ENCODE measurements around the gene CCDC124.
"Not testable (repeated sequence)": the region's sequence is repeated elsewhere in the genome, so short reads cannot be mapped to it uniquely, and the experiment has no call there.

Gene CCDC124

DNA sequence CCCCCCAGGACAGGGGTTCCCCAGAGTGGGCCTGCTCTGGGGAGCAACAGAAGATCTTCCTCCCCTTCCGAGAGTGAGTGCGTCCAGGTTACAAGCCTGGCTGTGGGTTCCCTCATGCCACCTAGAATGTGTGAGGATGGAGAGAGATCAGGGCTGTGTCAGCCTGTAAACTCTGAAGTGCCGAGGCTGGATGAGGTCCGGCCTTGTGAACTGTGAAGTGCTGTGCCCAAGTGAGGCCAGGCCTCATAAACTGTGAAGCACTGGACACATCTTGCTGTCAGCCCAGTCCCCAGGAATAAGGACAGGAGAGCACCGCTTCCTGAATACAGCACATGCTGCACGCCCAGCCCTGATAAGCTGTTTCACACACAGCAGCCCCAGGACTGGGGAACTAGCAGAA, 41.7 kb downstream of the CCDC124 start:
- Histone ChIP-seq H3K9ac (ENCODE audit: low read length) (no peak overlapping the region), H3K27ac (ENCODE audit: low read depth, low read length) (no peak overlapping the region), H3K27me3 (ENCODE audit: control insufficient read depth in 1 of 2, insufficient read depth in 2 of 2, low read length in 2 of 2) (no peaks in the 10 kb centered on the region), H3K4me3 (ENCODE audit: low read depth in 1 of 2, low read length in 2 of 2) (no peak overlapping the region), H3K4me1 (ENCODE audit: insufficient read depth, low read length) (no peaks in the 10 kb centered on the region), H3K9me3 (ENCODE audit: low read length) (no peaks in the 10 kb centered on the region), H3K36me3 (ENCODE audit: insufficient read depth, low read length) (no peaks in the 10 kb centered on the region)

DNA sequence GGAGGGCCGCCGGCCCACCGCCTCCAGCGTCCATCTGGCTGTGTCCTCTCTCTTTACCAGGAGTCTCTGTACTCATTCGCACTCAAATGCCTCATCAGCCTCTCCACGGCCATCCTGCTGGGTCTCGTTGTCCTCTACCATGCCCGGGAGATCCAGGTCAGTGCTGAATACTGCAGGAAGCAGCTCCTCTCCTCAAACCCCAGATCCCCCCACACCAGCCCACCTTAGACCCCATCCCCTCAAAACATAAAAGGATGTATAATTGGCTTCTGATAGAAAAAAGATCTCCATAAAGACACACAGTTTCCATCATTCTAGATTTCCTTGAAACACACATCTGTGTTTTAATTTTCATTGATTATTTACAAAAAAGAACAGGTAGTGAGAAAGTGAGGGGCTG, 42.2 kb downstream of the CCDC124 start:
- Histone ChIP-seq H3K9ac (ENCODE audit: low read length) (no peak overlapping the region), H3K27ac (ENCODE audit: low read depth, low read length) (no peak overlapping the region), H3K27me3 (ENCODE audit: control insufficient read depth in 1 of 2, insufficient read depth in 2 of 2, low read length in 2 of 2) (no peaks in the 10 kb centered on the region), H3K9me3 (ENCODE audit: low read length) (no peaks in the 10 kb centered on the region), H3K4me1 (ENCODE audit: insufficient read depth, low read length) (no peaks in the 10 kb centered on the region), H3K36me3 (ENCODE audit: insufficient read depth, low read length) (no peaks in the 10 kb centered on the region), H3K4me3 (ENCODE audit: low read depth in 1 of 2, low read length in 2 of 2) (no peak overlapping the region)

DNA sequence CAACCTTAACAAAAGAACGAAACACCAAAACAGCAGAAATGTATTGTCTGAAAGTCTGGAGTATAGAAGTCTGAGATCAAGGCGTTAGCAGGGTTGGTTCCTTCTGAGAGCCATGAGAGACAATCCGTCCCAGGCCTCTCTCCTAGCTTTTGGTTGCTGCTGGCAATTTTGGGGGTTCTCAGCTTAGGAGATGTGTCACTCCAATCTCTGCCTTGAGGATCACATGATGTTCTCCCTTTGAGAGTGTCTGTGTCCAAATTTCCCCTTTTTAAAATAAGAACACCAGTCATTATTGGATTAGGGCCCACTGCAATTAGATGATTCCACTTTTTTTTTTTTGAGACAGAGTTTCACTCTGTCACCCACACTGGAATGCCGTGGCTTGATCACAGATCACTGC, 44.2 kb downstream of the CCDC124 start:
- Histone ChIP-seq H3K27ac (ENCODE audit: low read depth, low read length) (no peak overlapping the region), H3K9me3 (ENCODE audit: low read length) (no peaks in the 10 kb centered on the region), H3K4me3 (ENCODE audit: low read depth in 1 of 2, low read length in 2 of 2) (no peak overlapping the region), H3K9ac (ENCODE audit: low read length) (no peak overlapping the region), H3K36me3 (ENCODE audit: insufficient read depth, low read length) (no peaks in the 10 kb centered on the region), H3K27me3 (ENCODE audit: control insufficient read depth in 1 of 2, insufficient read depth in 2 of 2, low read length in 2 of 2) (no peaks in the 10 kb centered on the region), H3K4me1 (ENCODE audit: insufficient read depth, low read length) (no peaks in the 10 kb centered on the region)

DNA sequence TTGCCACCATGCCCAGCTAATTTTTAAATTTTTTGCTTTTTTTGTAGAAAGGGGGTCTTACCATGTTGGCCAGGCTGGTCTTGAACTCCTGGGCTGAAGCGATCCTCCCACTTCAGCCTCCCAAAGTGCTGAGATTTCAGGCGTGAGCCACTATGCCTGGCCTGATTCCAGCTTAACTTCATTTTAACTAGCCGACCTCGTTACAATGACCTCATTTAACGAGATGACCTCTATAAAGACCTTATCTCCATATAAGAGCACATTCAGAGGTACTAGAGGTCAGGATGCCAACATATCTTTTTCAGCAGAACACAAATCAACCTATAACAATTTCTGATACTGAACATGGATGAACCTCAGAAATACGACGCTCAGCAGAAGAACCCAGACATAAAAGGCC, 44.7 kb downstream of the CCDC124 start:
- no peak overlapping the region for H3K4me3 ChIP-seq (ENCODE audit: low read depth in 1 of 2, low read length in 2 of 2)

DNA sequence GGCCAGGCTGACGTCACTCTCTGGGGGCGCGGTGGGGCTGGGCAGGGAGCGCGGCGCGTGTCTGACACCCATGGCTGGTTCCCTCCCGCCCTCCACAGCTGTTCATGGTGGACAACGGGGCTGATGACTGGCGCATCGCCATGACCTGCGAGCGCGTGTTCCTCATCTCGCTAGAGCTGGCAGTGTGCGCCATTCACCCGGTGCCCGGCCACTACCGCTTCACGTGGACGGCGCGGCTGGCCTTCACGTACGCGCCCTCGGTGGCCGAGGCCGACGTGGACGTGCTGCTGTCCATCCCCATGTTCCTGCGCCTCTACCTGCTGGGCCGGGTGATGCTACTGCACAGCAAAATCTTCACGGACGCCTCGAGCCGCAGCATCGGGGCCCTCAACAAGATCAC, 48.8 kb downstream of the CCDC124 start:
- Histone ChIP-seq H3K9ac (ENCODE audit: low read length) (no peak overlapping the region), H3K4me3 (ENCODE audit: low read depth in 1 of 2, low read length in 2 of 2) (no peak overlapping the region), H3K27ac (ENCODE audit: low read depth, low read length) (no peak overlapping the region), H3K9me3 (ENCODE audit: low read length) (no peaks in the 10 kb centered on the region), H3K27me3 (ENCODE audit: control insufficient read depth in 1 of 2, insufficient read depth in 2 of 2, low read length in 2 of 2) (no peaks in the 10 kb centered on the region), H3K36me3 (ENCODE audit: insufficient read depth, low read length) (no peaks in the 10 kb centered on the region), H3K4me1 (ENCODE audit: insufficient read depth, low read length) (no peaks in the 10 kb centered on the region)

More for the DNA sequence above, 44.7 kb downstream of the CCDC124 start:
- no peaks in the 10 kb centered on the region for H3K27me3 ChIP-seq (ENCODE audit: control insufficient read depth in 1 of 2, insufficient read depth in 2 of 2, low read length in 2 of 2)
- H3K36me3 ChIP-seq (ENCODE audit: insufficient read depth, low read length) = no peaks in the 10 kb centered on the region
- H3K4me1 ChIP-seq (ENCODE audit: insufficient read depth, low read length) = no peaks in the 10 kb centered on the region
- no peak overlapping the region for H3K9ac ChIP-seq (ENCODE audit: low read length)
- no peak overlapping the region for H3K27ac ChIP-seq (ENCODE audit: low read depth, low read length)
- no peaks in the 10 kb centered on the region for H3K9me3 ChIP-seq (ENCODE audit: low read length)

DNA sequence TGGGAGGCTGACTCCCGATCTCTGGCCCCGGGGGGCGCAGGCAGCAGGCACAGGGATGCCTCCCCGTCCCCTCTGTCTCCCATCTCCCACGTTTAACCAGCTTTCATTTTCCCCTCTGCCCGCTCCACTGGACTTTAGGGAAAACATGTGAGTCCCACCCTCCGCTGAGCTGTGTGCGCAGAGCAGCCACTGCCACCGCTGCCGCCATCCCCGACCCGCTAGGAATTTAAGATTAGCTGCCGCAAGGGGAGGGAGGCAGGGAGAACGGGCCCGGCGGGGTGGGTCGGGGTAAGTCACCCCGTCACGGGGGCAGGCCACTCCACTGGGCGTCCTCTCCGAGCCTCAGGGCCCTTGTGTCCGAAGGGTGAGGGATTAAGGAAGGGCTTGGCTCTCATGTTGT, 49.6 kb downstream of the CCDC124 start:
- H3K4me3 ChIP-seq (ENCODE audit: low read depth in 1 of 2, low read length in 2 of 2) = no peak overlapping the region
- no peaks in the 10 kb centered on the region for H3K36me3 ChIP-seq (ENCODE audit: insufficient read depth, low read length)
- no peak overlapping the region for H3K27ac ChIP-seq (ENCODE audit: low read depth, low read length)
- H3K9me3 ChIP-seq (ENCODE audit: low read length) = no peaks in the 10 kb centered on the region
- H3K27me3 ChIP-seq (ENCODE audit: control insufficient read depth in 1 of 2, insufficient read depth in 2 of 2, low read length in 2 of 2) = no peaks in the 10 kb centered on the region
- H3K9ac ChIP-seq (ENCODE audit: low read length) = no peak overlapping the region
- H3K4me1 ChIP-seq (ENCODE audit: insufficient read depth, low read length) = no peaks in the 10 kb centered on the region

DNA sequence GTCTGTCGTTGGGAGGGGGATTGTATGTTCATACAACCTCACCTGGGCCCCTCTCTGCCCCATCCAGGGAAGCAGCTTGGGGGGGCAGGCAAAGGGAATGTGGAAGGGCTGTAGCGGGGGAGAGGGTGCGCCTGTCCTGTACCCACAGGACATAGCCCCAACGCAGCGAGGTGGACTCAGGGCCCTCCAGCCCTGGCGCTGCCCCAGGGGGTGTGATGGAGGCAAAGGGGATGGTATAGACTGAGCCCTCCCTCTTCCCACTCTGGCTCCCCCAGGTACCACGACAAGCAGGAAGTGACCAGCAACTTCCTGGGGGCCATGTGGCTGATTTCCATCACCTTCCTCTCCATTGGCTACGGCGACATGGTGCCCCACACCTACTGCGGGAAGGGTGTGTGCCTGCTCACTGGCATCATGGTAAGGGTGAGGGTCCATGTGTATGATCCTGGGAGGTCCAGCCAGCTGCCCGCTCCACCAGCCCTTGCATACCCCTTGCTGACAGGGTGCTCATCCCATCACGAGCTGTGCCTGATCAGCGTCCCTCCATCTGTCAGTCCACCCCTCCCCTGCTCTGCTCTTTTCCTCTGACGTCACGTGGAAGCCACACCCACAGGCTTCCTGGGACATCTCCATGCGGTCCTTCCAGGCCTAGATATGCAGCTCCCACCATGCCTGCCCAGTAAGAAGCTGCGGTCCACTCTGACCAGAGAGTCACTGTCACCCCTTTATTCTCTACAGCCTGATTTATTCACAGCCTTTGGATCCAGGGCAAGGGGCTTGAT, 52.4 kb downstream of the CCDC124 start:
- no peaks in the 10 kb centered on the region for H3K9me3 ChIP-seq (ENCODE audit: low read length)
- no peak overlapping the region for H3K27ac ChIP-seq (ENCODE audit: low read depth, low read length)
- H3K4me3 ChIP-seq (ENCODE audit: low read depth in 1 of 2, low read length in 2 of 2) = no peak overlapping the region
- H3K4me1 ChIP-seq (ENCODE audit: insufficient read depth, low read length) = no peaks in the 10 kb centered on the region
- H3K9ac ChIP-seq (ENCODE audit: low read length) = no peak overlapping the region
- H3K27me3 ChIP-seq (ENCODE audit: control insufficient read depth in 1 of 2, insufficient read depth in 2 of 2, low read length in 2 of 2) = no peaks in the 10 kb centered on the region
- no peaks in the 10 kb centered on the region for H3K36me3 ChIP-seq (ENCODE audit: insufficient read depth, low read length)

DNA sequence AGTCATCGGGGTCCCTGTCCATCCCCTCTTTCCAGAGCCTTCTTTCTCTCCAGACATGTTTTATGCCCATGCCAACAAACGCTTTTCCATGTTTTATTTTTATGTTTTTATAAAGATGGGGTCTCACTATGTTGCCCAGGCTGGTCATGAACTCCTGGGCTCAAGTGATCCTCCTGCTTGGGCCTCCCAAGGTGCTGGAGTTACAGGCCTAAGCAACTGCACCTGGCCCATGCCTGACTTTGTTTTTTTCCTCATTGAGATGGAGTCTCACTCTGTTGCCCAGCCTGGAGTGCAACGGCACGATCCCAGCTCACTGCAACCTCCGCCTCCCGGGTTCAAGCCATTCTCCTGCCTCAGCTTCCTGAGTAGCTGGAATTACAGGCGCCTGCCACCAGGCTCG, 53.8 kb downstream of the CCDC124 start:
- H3K27ac ChIP-seq (ENCODE audit: low read depth, low read length); H3K36me3 ChIP-seq (ENCODE audit: insufficient read depth, low read length); H3K27me3 ChIP-seq (ENCODE audit: control insufficient read depth in 1 of 2, insufficient read depth in 2 of 2, low read length in 2 of 2); H3K4me1 ChIP-seq (ENCODE audit: insufficient read depth, low read length); H3K9me3 ChIP-seq (ENCODE audit: low read length); H3K4me3 ChIP-seq (ENCODE audit: low read depth in 1 of 2, low read length in 2 of 2); H3K9ac ChIP-seq (ENCODE audit: low read length): not testable (repeated sequence)

DNA sequence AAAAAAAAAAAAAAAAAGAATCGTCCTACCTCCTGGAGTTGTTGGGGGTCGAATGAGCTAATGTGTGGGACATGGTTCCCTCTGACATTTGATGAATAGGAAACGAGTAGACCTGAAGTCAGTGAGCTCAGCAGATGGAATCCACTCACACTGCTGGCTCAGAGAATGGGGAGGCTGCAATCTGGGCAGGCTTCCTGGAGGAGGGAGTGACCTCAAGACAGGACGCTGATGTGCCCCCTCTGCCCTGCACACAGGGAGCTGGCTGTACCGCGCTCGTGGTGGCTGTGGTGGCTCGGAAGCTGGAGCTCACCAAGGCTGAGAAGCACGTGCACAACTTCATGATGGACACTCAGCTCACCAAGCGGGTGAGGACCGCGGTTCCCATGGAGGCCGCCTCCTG, 55.3 kb downstream of the CCDC124 start:
- H3K36me3 ChIP-seq (ENCODE audit: insufficient read depth, low read length) = no peaks in the 10 kb centered on the region
- no peaks in the 10 kb centered on the region for H3K4me1 ChIP-seq (ENCODE audit: insufficient read depth, low read length)
- H3K9me3 ChIP-seq (ENCODE audit: low read length) = no peaks in the 10 kb centered on the region
- no peaks in the 10 kb centered on the region for H3K27me3 ChIP-seq (ENCODE audit: control insufficient read depth in 1 of 2, insufficient read depth in 2 of 2, low read length in 2 of 2)
- no peak overlapping the region for H3K9ac ChIP-seq (ENCODE audit: low read length)
- H3K4me3 ChIP-seq (ENCODE audit: low read depth in 1 of 2, low read length in 2 of 2) = no peak overlapping the region
- no peak overlapping the region for H3K27ac ChIP-seq (ENCODE audit: low read depth, low read length)

DNA sequence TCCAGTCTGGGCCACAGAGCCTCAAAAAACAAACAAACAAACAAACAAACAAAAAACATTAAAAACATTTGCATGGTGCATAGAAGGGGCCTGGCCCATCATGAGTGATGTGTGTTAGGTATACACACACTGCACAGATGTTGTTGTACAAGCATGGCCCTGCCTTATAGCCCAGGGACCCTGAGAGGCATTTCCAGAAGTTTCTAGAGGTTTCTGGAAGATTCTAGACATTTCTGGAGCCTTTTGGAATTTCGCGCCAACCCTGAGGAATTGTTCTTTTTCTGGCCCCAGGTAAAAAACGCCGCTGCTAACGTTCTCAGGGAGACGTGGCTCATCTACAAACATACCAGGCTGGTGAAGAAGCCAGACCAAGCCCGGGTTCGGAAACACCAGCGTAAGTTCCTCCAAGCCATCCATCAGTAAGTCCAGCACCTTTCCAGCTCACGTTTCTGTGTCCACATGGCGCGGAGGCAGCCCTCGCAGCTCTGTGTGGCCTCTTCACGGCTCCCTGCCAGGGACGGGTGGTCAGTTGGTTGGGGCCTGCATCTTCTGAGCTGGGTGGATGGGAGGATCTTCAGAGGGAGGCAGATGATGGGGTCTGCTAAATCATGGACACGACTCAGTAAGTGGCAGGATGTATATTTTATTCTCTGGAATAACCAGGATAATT, 56.7 kb downstream of the CCDC124 start:
- no peaks in the 10 kb centered on the region for H3K27me3 ChIP-seq (ENCODE audit: control insufficient read depth in 1 of 2, insufficient read depth in 2 of 2, low read length in 2 of 2)
- H3K36me3 ChIP-seq (ENCODE audit: insufficient read depth, low read length) = no peaks in the 10 kb centered on the region
- no peaks in the 10 kb centered on the region for H3K4me1 ChIP-seq (ENCODE audit: insufficient read depth, low read length)
- H3K9ac ChIP-seq (ENCODE audit: low read length) = no peak overlapping the region
- no peaks in the 10 kb centered on the region for H3K9me3 ChIP-seq (ENCODE audit: low read length)
- no peak overlapping the region for H3K27ac ChIP-seq (ENCODE audit: low read depth, low read length)
- H3K4me3 ChIP-seq (ENCODE audit: low read depth in 1 of 2, low read length in 2 of 2) = no peak overlapping the region

DNA sequence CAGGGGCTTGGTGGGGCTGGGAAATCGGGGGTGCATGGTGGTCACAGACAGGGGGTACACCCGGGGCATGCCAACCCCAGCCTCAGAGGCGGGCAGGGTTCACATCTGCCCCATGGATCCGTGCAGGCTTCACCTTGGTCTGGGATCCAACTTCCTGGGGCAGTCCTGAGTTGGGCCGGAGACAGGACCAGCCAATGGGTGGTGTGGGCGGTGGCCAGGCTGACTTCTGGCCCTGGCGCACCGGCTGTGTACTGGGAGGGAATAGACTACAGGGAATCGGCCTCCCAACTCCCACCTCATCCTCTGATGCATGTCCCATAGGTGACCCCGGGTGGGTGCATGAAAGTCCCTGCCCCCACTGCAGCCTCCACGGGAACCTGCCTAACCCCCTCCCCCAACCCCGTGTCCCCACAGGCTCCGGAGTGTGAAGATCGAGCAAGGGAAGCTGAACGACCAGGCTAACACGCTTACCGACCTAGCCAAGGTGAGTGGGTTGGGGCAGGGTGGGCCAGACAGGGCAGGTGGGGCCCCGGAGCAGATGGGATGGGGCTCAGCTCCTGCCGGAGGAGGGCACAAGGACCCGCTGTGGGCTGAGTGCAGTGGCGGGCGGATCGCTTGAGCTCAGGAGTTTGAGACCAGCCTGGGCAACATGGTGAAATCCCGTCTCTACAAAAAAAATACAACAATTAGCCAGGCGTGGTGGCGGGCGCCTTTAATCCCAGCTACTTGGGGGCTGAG, 60.4 kb downstream of the CCDC124 start:
- no peaks in the 10 kb centered on the region for H3K4me1 ChIP-seq (ENCODE audit: insufficient read depth, low read length)
- no peak overlapping the region for H3K9ac ChIP-seq (ENCODE audit: low read length)
- H3K9me3 ChIP-seq (ENCODE audit: low read length) = no peaks in the 10 kb centered on the region
- H3K27me3 ChIP-seq (ENCODE audit: control insufficient read depth in 1 of 2, insufficient read depth in 2 of 2, low read length in 2 of 2) = no peaks in the 10 kb centered on the region
- H3K4me3 ChIP-seq (ENCODE audit: low read depth in 1 of 2, low read length in 2 of 2) = no peak overlapping the region
- no peaks in the 10 kb centered on the region for H3K36me3 ChIP-seq (ENCODE audit: insufficient read depth, low read length)
- no peak overlapping the region for H3K27ac ChIP-seq (ENCODE audit: low read depth, low read length)

Measured in muscle layer of colon (tissue), 2 donors.